Left lung (tissue), 10 donors: Measurements from ENCODE around the gene PEX10. TPM values are rescaled to one million over a fixed set of nuclear protein-coding genes. Genes with fewer than 3 reads are reported as not detected.

Experiments
- ATAC-seq: fragments of 200-7000 bp; cut with Tn5 transposase; one replicate; pipeline ENCODE4 v1.9.1; 2020; ENCODE audit warnings: moderate library complexity
- DNase-seq, 4 donors: peaks; one replicate each; pipeline ENCODE4 v3.0.0-alpha.2; 2013 to 2020
- H3K27ac ChIP-seq, 2 donors: fragments of 200-600 bp; sonication (generic) in 1 of 2; one replicate each; pipeline versions ENCODE4 v1.5.0 to v1.8.0; 2020 to 2021
- H3K27me3 ChIP-seq, 2 donors: fragments of 200-600 bp; sonication (generic) in 1 of 2; one replicate each; pipeline versions ENCODE4 v1.5.0 to v1.8.0; 2020 to 2021
- H3K36me3 ChIP-seq, 2 donors: fragments of 200-600 bp; sonication (generic) in 1 of 2; one replicate each; pipeline versions ENCODE4 v1.5.0 to v1.8.0; 2020 to 2021
- H3K4me1 ChIP-seq, 2 donors: fragments of 200-600 bp; one replicate each; pipeline ENCODE4 v1.8.0; 2021
- H3K4me3 ChIP-seq, 2 donors: fragments of 200-600 bp; sonication (generic) in 1 of 2; one replicate each; pipeline versions ENCODE4 v1.5.0 to v1.8.0; 2020 to 2021; ENCODE audit warnings: mild to moderate bottlenecking in 1 of 2
- H3K9me3 ChIP-seq, 2 donors: fragments of 200-600 bp; sonication (generic) in 1 of 2; one replicate each; pipeline versions ENCODE4 v1.5.0 to v1.8.0; 2020 to 2021
- CTCF ChIP-seq, 2 donors: fragments of 200-600 bp; sonication (generic) in 1 of 2; IDR thresholded peaks; one replicate each; pipeline versions ENCODE4 v1.5.0 to v1.8.0; 2021; ENCODE audit warnings: antibody characterized with exemption in 2 of 2
- intact Hi-C, 2 donors: fragments of 100-400 bp; cut with DNase I; formaldehyde crosslinking; loops; one replicate each; pipeline versions ENCODE4 v1.11.2 to v1.14.2; 2022
- polyA plus RNA-seq, 6 donors: library from polyadenylated mRNA; unstranded; fragments of 120-200 nt; gene quantifications; one replicate each; pipeline ENCODE4 v1.2.1, GENCODE V29; 2013; ENCODE audit not compliant: insufficient read length in 6 of 6
- total RNA-seq, 2 donors: library from RNA; stranded (reverse); fragmentation: NEBNext Ultra II Directional; extraction: Animal tissue kit (Norgen Biotek cat#: 25700); gene quantifications; one replicate each; pipeline ENCODE4 v1.2.1, GENCODE V29; 2021
- donor health status: DM: no; HTN: yes; CAD: no.
- donor health status: DM: no; HTN: no; CAD: no.

The PEX10 gene
- total and polyA plus RNA-seq, 8 donors: 14.3 to 22.9 (median 17.4) TPM

- no peaks in the 10 kb centered on the region for H3K9me3 ChIP-seq
- no peak for DNase-seq
- peaks cover 0 to 83% of the 10 kb centered on the region in 2 donors for H3K27me3 ChIP-seq
- no peaks in the 10 kb centered on the region for H3K36me3 ChIP-seq
- no peak for TF ChIP-seq CTCF (IDR thresholded peaks at IDR 0.05)
- no peak overlapping the region for H3K4me3 ChIP-seq
- no peak overlapping the region for H3K27ac ChIP-seq
- ATAC-seq: no peak
- H3K4me1 ChIP-seq: peaks cover 0 to 5% of the 10 kb centered on the region in 2 donors
- intact Hi-C loops: no loop called here
Observed at GRCh38 chr1:2458687-2459086, 46.3 kb upstream of the PEX10 start.

- TF ChIP-seq CTCF (IDR thresholded peaks at IDR 0.05): no peak
- DNase-seq (no peak), ATAC-seq (no peak)
- Histone ChIP-seq H3K4me1 (peaks cover 0 to 5% of the 10 kb centered on the region in 2 donors), H3K27me3 (peaks cover 0 to 83% of the 10 kb centered on the region in 2 donors), H3K4me3 (no peak overlapping the region), H3K36me3 (no peaks in the 10 kb centered on the region), H3K9me3 (no peaks in the 10 kb centered on the region), H3K27ac (no peak overlapping the region)
- intact Hi-C loops: no loop called here
Observed at GRCh38 chr1:2457444-2457843, 45.1 kb upstream of the PEX10 start.

DNA sequence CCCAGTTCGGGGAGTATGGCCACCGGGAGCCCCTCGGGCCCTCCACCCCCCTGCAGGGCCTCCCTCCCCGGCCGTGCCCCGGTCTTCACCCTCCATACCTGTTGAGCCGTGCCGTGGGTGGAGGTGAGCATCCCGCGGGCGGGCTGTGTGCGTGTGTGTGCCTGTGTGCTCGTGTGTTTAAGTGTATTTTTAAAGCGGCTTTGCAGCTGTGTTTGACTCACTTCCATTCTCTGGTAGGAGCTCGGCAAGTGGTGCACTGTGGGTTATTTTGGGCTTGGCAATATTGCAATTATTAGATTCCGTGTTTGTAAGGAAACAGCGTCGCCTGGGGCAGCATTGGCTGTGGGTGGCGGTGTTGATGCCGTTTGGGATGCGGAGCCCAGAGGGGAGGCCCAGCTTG is 43.4 kb upstream of the PEX10 start:
- Histone ChIP-seq H3K4me1 (peaks cover 0 to 5% of the 10 kb centered on the region in 2 donors), H3K27me3 (peaks cover 0 to 86% of the 10 kb centered on the region in 2 donors), H3K4me3 (no peak overlapping the region), H3K36me3 (no peaks in the 10 kb centered on the region), H3K27ac (no peak overlapping the region), H3K9me3 (no peaks in the 10 kb centered on the region)
- ATAC-seq (no peak), DNase-seq (no peak)
- no peak for TF ChIP-seq CTCF (IDR thresholded peaks at IDR 0.05)
- intact Hi-C loops: no loop called here

DNA sequence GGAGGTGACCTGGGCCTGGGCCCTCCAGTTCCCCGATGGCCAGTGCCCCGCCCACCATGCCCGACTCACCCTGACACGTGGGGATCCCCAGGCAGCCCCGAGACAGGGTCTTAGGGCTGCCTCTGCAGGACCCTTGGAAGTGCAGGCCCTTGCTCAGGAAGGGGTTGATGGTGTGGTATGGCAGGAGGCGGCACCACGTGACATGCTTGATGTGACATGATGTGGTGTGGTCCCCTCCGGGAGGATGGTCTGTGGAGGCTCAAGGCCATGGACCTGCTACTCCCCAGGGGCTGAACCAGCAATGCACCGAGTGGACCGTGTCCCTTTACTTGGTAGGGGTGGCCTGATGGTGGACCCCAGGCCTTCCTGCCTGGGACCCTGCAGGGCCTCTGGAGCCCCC is 41.9 kb upstream of the PEX10 start:
- intact Hi-C loops: no loop called here
- peaks cover 0 to 76% of the 10 kb centered on the region in 2 donors for H3K27me3 ChIP-seq

GRCh38 chr1:2452932-2453315 is 40.6 kb upstream of the PEX10 start:
- no peaks in the 10 kb centered on the region for H3K36me3 ChIP-seq
- no peak for TF ChIP-seq CTCF (IDR thresholded peaks at IDR 0.05)
- no peaks in the 10 kb centered on the region for H3K4me1 ChIP-seq
- H3K9me3 ChIP-seq: no peaks in the 10 kb centered on the region
- no peak for ATAC-seq
- peaks cover 0 to 86% of the 10 kb centered on the region in 2 donors for H3K27me3 ChIP-seq
- no peak for DNase-seq
- H3K4me3 ChIP-seq: no peak overlapping the region
- intact Hi-C loops: no loop called here
- H3K27ac ChIP-seq: no peak overlapping the region

More for the DNA sequence above, 41.9 kb upstream of the PEX10 start:
- Histone ChIP-seq H3K4me3 (no peak overlapping the region), H3K4me1 (no peaks in the 10 kb centered on the region), H3K27ac (no peak overlapping the region), H3K9me3 (no peaks in the 10 kb centered on the region), H3K36me3 (no peaks in the 10 kb centered on the region)
- DNase-seq (no peak), ATAC-seq (no peak)
- TF ChIP-seq CTCF (IDR thresholded peaks at IDR 0.05): no peak
